GM23248 (cell line): ENCODE data around the gene NRSN2. TPM values are rescaled to one million over a fixed set of nuclear protein-coding genes. Genes with fewer than 3 reads are reported as not detected.

Source experiments
- DNase-seq: peaks from one replicate; pipeline ENCODE4 v3.0.0-alpha.2; 2015
- H2AFZ ChIP-seq: fragments of 200-600 bp; sonication (generic); 2 replicates; pipeline ENCODE4 v1.6.1; 2016; ENCODE audit warnings: antibody characterized with exemption
- H3F3A ChIP-seq: fragments of 200-600 bp; sonication (generic); 2 replicates; pipeline ENCODE4 v1.6.1; 2016; ENCODE audit warnings: mild to moderate bottlenecking, antibody characterized with exemption, mixed run types; ENCODE audit not compliant: insufficient read depth
- H3K27ac ChIP-seq: fragments of 200-600 bp; sonication (generic); 2 replicates; pipeline ENCODE4 v1.5.1; 2016; ENCODE audit warnings: mild to moderate bottlenecking
- H3K27me3 ChIP-seq: fragments of 200-600 bp; sonication (generic); replicated peaks from 2 replicates; pipeline ENCODE4 v1.6.1; 2016; ENCODE audit warnings: mild to moderate bottlenecking; ENCODE audit not compliant: insufficient read depth
- H3K36me3 ChIP-seq: fragments of 200-600 bp; sonication (generic); 2 replicates; pipeline ENCODE4 v1.6.1; 2016; ENCODE audit warnings: low read depth, mild to moderate bottlenecking
- H3K4me1 ChIP-seq: fragments of 200-600 bp; sonication (generic); 2 replicates; pipeline ENCODE4 v1.6.1; 2016; ENCODE audit warnings: mild to moderate bottlenecking; ENCODE audit not compliant: insufficient read depth
- H3K4me2 ChIP-seq: fragments of 200-600 bp; sonication (generic); one replicate; pipeline ENCODE4 v1.6.1; 2016; ENCODE audit warnings: mild to moderate bottlenecking; ENCODE audit not compliant: unreplicated experiment
- H3K4me3 ChIP-seq: fragments of 200-600 bp; sonication (generic); 2 replicates; pipeline ENCODE4 v1.5.1; 2016; ENCODE audit warnings: mild to moderate bottlenecking
- H3K79me2 ChIP-seq: fragments of 200-600 bp; sonication (generic); 2 replicates; pipeline ENCODE4 v1.6.1; 2016; ENCODE audit warnings: mild to moderate bottlenecking; ENCODE audit not compliant: insufficient read depth
- H3K9ac ChIP-seq: fragments of 200-600 bp; sonication (generic); 2 replicates; pipeline ENCODE4 v1.6.1; 2016; ENCODE audit warnings: mild to moderate bottlenecking
- H3K9me2 ChIP-seq: fragments of 200-600 bp; sonication (generic); 2 replicates; pipeline ENCODE4 v1.6.1; 2016; ENCODE audit warnings: mixed run types, mild to moderate bottlenecking, moderate library complexity; ENCODE audit not compliant: insufficient read depth
- H3K9me3 ChIP-seq: fragments of 200-600 bp; sonication (generic); one replicate; pipeline ENCODE4 v1.6.1; 2017; ENCODE audit warnings: low read depth
- H4K20me1 ChIP-seq: fragments of 200-600 bp; sonication (generic); 2 replicates; pipeline ENCODE4 v1.6.0; 2016; ENCODE audit not compliant: insufficient read depth
- EZH2 ChIP-seq: fragments of 200-600 bp; sonication (generic); IDR thresholded peaks from 2 replicates; pipeline ENCODE4 v1.6.1; 2018; ENCODE audit warnings: antibody characterized with exemption, mild to moderate bottlenecking; ENCODE audit not compliant: insufficient read depth, poor library complexity, severe bottlenecking
- EZH2phosphoT487 ChIP-seq: fragments of 200-600 bp; sonication (generic); IDR thresholded peaks from 2 replicates; pipeline ENCODE4 v1.6.1; 2018; ENCODE audit warnings: antibody characterized with exemption, moderate library complexity, mild to moderate bottlenecking, low read depth; ENCODE audit not compliant: insufficient read depth
- WGBS, 2 experiments: methylation state at CpG; one replicate each; pipeline ENCODE4 v1.1.6; 2015 to 2017; ENCODE audit warnings: low lambda C conversion rate in 2 of 2, low coverage in 1 of 2; ENCODE audit errors: missing lambda C conversion rate in 2 of 2; 5-methylcytosine and 5-hydroxymethylcytosine counted together
- in situ Hi-C: fragments of 300-500 bp; cut with MboI; formaldehyde crosslinking; loops from 2 replicates; pipeline ENCODE4 v1.15.0; 2020
- polyA plus RNA-seq: library from polyadenylated mRNA; unstranded; fragments of >200 nt; fragmentation: Nextera tagmentation; extraction: Ambion mirVana; gene quantifications from 2 replicates; pipeline ENCODE4 v1.2.1, GENCODE V29; 2016
- total RNA-seq: library from RNA; depleted of rRNA; stranded (reverse); fragments of >200 nt; shearing (Covaris generic); gene quantifications from 2 replicates; pipeline ENCODE4 v1.2.3, GENCODE V29; 2014

NRSN2 gene
- total and polyA plus RNA-seq, 2 experiments from 2014 or later = 76.7 to 76.8 TPM

DNA sequence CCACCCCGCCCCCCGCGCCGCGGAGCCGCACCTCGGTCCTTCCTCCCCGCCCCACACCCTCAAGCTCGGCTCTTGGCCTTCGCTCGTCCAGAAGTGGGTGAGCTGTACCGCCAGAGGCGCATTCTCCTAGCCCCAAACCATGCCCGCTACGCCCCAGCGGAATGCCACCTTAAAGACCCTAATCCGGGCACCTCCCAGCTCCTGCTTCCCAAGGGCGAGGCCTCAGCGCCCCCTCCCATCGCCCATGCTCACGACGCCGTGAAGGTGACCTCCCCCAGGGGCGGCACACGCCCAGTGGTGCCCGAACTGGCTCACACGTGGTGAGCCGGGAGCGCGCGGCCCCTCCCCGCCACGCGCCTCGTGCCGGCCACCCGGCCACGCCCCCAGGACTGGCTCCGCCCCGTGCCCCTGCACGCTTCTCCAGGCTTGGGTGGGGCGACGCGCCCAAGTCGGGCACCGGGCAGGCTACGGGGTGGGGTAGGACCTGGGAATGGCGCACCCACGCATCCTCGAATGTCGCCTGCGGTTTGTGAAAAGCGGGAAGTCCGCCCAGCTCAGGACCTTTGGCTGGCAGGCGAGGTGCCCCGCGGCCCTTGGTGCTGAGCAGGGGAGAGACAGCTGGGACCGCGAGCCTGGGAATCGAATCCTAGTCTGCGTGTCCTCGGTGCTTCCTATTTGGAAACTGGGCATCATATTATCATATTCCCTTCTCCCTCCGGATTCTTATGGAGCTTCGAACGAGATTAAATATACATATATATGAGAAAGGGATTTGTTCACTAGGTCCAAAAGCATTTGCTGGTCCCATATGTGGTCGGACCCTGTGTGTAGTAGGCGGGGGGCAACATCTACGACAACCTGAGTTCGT is 22.5 kb upstream of the NRSN2 start:
- Histone ChIP-seq H3K27ac (peak overlapping the region; percentile 89), H3K4me3 (peak overlapping the region; percentile 84), H3K9ac (peak overlapping the region; percentile 90), H3K79me2 (peaks cover 12% of the 10 kb centered on the region), H3K4me2 (peak overlapping the region; percentile 82), H3K9me3 (no peaks in the 10 kb centered on the region), H3K4me1 (peaks cover 18% of the 10 kb centered on the region), H3K9me2 (no peaks in the 10 kb centered on the region), H3K27me3 (no peaks in the 10 kb centered on the region), H3K36me3 (no peaks in the 10 kb centered on the region), H2AFZ (peak overlapping the region; percentile 83), H3F3A (peaks cover 19% of the 10 kb centered on the region), H4K20me1 (no peaks in the 10 kb centered on the region)
- in situ Hi-C loops = no loop called here
- 1% methylated on average over 30 to 69 of the region's 69 CpGs for WGBS, 2 experiments
- peak; percentile 95 for DNase-seq
- TF ChIP-seq EZH2phosphoT487 (no peak), EZH2 (no peak)

DNA sequence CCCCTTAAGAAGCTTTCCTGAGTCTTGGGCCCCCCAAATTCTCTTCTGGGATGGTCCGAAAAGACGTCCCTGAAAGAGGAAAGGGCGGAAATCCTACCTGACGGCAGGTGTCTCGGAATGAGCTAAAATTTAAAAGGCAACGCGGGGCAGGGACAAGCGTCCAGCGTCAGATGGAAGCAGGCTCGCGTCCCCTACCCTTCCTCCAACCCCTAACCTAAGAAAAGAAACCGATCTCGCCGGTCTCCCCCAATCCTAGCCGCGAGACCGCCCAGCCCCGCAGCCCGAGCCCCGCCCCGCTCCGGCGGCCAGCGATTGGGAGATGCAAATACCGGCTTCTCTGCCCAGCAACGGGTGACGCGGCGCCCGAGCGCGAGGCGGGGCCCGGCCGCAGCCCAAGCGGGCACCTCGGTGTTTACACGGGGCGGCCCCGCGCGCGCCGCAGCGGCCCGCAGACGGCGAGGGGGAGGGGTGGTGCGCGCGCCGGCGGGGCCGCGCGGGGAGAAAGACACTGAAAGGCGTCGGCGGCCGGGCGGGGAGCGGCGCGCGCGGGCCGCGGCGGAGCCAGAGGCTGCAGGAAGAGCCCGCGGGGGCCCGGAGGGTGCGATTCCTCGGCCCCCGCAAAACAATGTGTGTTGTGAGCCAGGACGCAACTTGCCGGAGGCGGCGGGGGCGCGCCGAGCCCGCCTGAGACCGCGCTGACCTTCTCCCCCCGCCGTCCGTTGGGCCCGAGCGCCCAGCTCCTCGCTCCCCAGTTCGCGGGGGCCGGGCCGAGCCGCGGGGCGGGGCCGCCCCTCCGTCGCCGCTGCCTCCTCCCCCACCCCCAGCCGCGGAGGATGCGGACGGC is 21.6 kb upstream of the NRSN2 start, which contains the start of gene SOX12:
Gene SOX12, plus strand, starts transcription at position 508 of the 844 bp plus-strand sequence. CDS start 373 bp downstream, outside the sequence.
- H2AFZ ChIP-seq = peak within 1 kb of the TSS; percentile 83
- H3K4me1 ChIP-seq = peaks cover 26% of the 10 kb centered on the region
- H3F3A ChIP-seq = peaks cover 28% of the 10 kb centered on the region
- H3K9me2 ChIP-seq = no peaks in the 10 kb centered on the region
- 1% methylated on average over 42 to 64 of the region's 106 CpGs for WGBS, 2 experiments
- H3K36me3 ChIP-seq = no peaks in the 10 kb centered on the region
- peak within 1 kb of the TSS; percentile 82 for H3K4me2 ChIP-seq
- no peaks in the 10 kb centered on the region for H3K9me3 ChIP-seq
- DNase-seq = peak; percentile 96
- peak within 1 kb of the TSS; percentile 90 for H3K9ac ChIP-seq
- H4K20me1 ChIP-seq = no peaks in the 10 kb centered on the region
- no peak for TF ChIP-seq EZH2
- no peak for TF ChIP-seq EZH2phosphoT487
- H3K4me3 ChIP-seq = peak within 1 kb of the TSS; percentile 84
- peaks cover 19% of the 10 kb centered on the region for H3K79me2 ChIP-seq
- peak within 1 kb of the TSS; percentile 89 for H3K27ac ChIP-seq
- in situ Hi-C loops = no loop called here
- H3K27me3 ChIP-seq = no peaks in the 10 kb centered on the region

DNA sequence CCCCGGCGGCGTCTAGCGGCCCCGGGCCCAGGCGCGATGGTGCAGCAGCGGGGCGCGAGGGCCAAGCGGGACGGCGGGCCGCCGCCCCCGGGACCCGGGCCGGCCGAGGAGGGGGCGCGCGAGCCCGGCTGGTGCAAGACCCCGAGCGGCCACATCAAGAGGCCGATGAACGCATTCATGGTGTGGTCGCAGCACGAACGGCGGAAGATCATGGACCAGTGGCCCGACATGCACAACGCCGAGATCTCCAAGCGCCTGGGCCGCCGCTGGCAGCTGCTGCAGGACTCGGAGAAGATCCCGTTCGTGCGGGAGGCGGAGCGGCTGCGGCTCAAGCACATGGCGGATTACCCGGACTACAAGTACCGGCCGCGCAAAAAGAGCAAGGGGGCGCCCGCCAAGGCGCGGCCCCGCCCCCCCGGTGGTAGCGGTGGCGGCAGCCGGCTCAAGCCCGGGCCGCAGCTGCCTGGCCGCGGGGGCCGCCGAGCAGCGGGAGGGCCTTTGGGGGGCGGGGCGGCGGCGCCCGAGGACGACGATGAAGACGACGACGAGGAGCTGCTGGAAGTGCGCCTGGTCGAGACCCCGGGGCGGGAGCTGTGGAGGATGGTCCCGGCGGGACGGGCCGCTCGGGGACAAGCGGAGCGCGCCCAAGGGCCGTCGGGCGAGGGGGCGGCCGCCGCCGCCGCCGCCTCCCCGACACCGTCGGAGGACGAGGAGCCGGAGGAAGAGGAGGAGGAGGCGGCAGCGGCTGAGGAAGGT is 20.8 kb upstream of the NRSN2 start:
- Histone ChIP-seq H3K9me2 (no peaks in the 10 kb centered on the region), H3K9me3 (no peaks in the 10 kb centered on the region), H3K4me1 (peaks cover 31% of the 10 kb centered on the region), H3K4me3 (peak overlapping the region; percentile 84), H3K27ac (peak overlapping the region; percentile 89), H4K20me1 (no peaks in the 10 kb centered on the region), H3F3A (peaks cover 34% of the 10 kb centered on the region), H2AFZ (peak overlapping the region; percentile 52; the same call in 1 of the 2 replicates), H3K4me2 (peak overlapping the region; percentile 68), H3K27me3 (no peaks in the 10 kb centered on the region), H3K9ac (peak overlapping the region; percentile 88), H3K79me2 (peaks cover 19% of the 10 kb centered on the region), H3K36me3 (no peaks in the 10 kb centered on the region)
- DNase-seq = peak; percentile 84
- WGBS, 2 experiments = 1% methylated on average over 33 to 97 of the region's 103 CpGs
- in situ Hi-C loops = no loop called here
- no peak for TF ChIP-seq EZH2phosphoT487
- TF ChIP-seq EZH2 = no peak
